Measurements from ENCODE around the gene CCDC148.
A peak's percentile ranks its signal among the peaks of the same experiment; 100 is the strongest.

Gene CCDC148

GRCh38 chr2:158456309-158457066 lies at the start of gene CCDC148, which contains the start of gene PKP4:
TSS of gene CCDC148 (minus strand) at chr2:158456753. CDS start at chr2:158456439, 314 bp downstream.
TSS of gene PKP4 (plus strand) at chr2:158456952. CDS start at chr2:158533185, 76,233 bp downstream.
- peak within 1 kb of the TSS; percentile 88 for H3K4me3 ChIP-seq (ENCODE audit: low read depth, low read length)

GRCh38 chr2:158505448-158505934 lies 48.9 kb upstream of the CCDC148 start:
- no peak overlapping the region for H3K4me3 ChIP-seq (ENCODE audit: low read depth, low read length)

- no peak overlapping the region for H3K4me3 ChIP-seq (ENCODE audit: low read depth, low read length)
These were observed 47.5 kb upstream of the CCDC148 start for GRCh38 chr2:158504088-158504487.

- H3K4me3 ChIP-seq (ENCODE audit: low read depth, low read length): no peak overlapping the region
These were observed 46.4 kb upstream of the CCDC148 start for GRCh38 chr2:158502974-158503373.

- no peak overlapping the region for H3K4me3 ChIP-seq (ENCODE audit: low read depth, low read length)
These were observed 44.7 kb upstream of the CCDC148 start for GRCh38 chr2:158501301-158501700.

- H3K4me3 ChIP-seq (ENCODE audit: low read depth, low read length): no peak overlapping the region
These were observed 43.8 kb upstream of the CCDC148 start for GRCh38 chr2:158500333-158500732.

GRCh38 chr2:158499383-158499782 lies 42.8 kb upstream of the CCDC148 start:
- no peak overlapping the region for H3K4me3 ChIP-seq (ENCODE audit: low read depth, low read length)

- H3K4me3 ChIP-seq (ENCODE audit: low read depth, low read length): no peak overlapping the region
These were observed 42.2 kb upstream of the CCDC148 start for GRCh38 chr2:158498749-158499136.

GRCh38 chr2:158498043-158498748 lies 41.6 kb upstream of the CCDC148 start:
- H3K4me3 ChIP-seq (ENCODE audit: low read depth, low read length): no peak overlapping the region

- no peak overlapping the region for H3K4me3 ChIP-seq (ENCODE audit: low read depth, low read length)
These were observed 40.9 kb upstream of the CCDC148 start for GRCh38 chr2:158497486-158497885.

- no peak overlapping the region for H3K4me3 ChIP-seq (ENCODE audit: low read depth, low read length)
These were observed 40.4 kb upstream of the CCDC148 start for GRCh38 chr2:158496986-158497385.

GRCh38 chr2:158495175-158495574 lies 38.6 kb upstream of the CCDC148 start:
- no peak overlapping the region for H3K4me3 ChIP-seq (ENCODE audit: low read depth, low read length)

GRCh38 chr2:158493458-158493857 lies 36.9 kb upstream of the CCDC148 start:
- no peak overlapping the region for H3K4me3 ChIP-seq (ENCODE audit: low read depth, low read length)

GRCh38 chr2:158491072-158491471 lies 34.5 kb upstream of the CCDC148 start:
- H3K4me3 ChIP-seq (ENCODE audit: low read depth, low read length): no peak overlapping the region

- H3K4me3 ChIP-seq (ENCODE audit: low read depth, low read length): no peak overlapping the region
These were observed 33.0 kb upstream of the CCDC148 start for GRCh38 chr2:158489366-158490112.

- H3K4me3 ChIP-seq (ENCODE audit: low read depth, low read length): no peak overlapping the region
These were observed 32.1 kb upstream of the CCDC148 start for GRCh38 chr2:158488442-158489216.

GRCh38 chr2:158487419-158487818 lies 30.9 kb upstream of the CCDC148 start:
- no peak overlapping the region for H3K4me3 ChIP-seq (ENCODE audit: low read depth, low read length)

- no peak overlapping the region for H3K4me3 ChIP-seq (ENCODE audit: low read depth, low read length)
These were observed 30.4 kb upstream of the CCDC148 start for GRCh38 chr2:158486970-158487325.

- H3K4me3 ChIP-seq (ENCODE audit: low read depth, low read length): no peak overlapping the region
These were observed 29.8 kb upstream of the CCDC148 start for GRCh38 chr2:158486150-158486969.

Data from iPS-11a (cell line).